A549 (cell line): ENCODE results near the gene ENOX2.

Source experiments
- CEBPB ChIP-seq, 2 experiments: fragments of >200 bp in 1 of 2; sonication (Bioruptor Twin) in 1 of 2; formaldehyde crosslinking in 1 of 2; IDR thresholded peaks; 2 replicates each; pipeline ENCODE4 v1.6.1; 2012 to 2016
- JUN ChIP-seq, 2 experiments: fragments of >200 bp; sonication (Bioruptor Twin); formaldehyde crosslinking; IDR thresholded peaks; 2 replicates in 1 of 2; 3 replicates in 1 of 2; pipeline ENCODE4 v1.6.1; 2016 to 2017
- JUNB ChIP-seq: fragments of >200 bp; sonication (Bioruptor Twin); formaldehyde crosslinking; IDR thresholded peaks from 2 replicates; pipeline ENCODE4 v1.6.1; 2016
- PHF8 ChIP-seq: fragments of 200-600 bp; sonication (generic); IDR thresholded peaks from 2 replicates; pipeline ENCODE4 v1.6.1; 2016; ENCODE audit warnings: low read depth, mild to moderate bottlenecking, antibody characterized with exemption, moderate library complexity, borderline replicate concordance
- TF ChIP-seq, protein P1 (sequence below): IDR thresholded peaks from 2 replicates; pipeline ENCODE4 v1.6.1; 2012
- TF ChIP-seq, protein P2 (sequence below): fragments of >200 bp; sonication (Bioruptor Twin); formaldehyde crosslinking; IDR thresholded peaks from 3 replicates; pipeline ENCODE4 v1.5.1; 2016
- TF ChIP-seq, protein P3 (sequence below): IDR thresholded peaks from 2 replicates; pipeline ENCODE4 v1.6.1; 2012
- TF ChIP-seq, protein P4 (sequence below): fragments of 250-450 bp; sonication (Bioruptor Pico); IDR thresholded peaks from 2 replicates; pipeline ENCODE4 v1.5.0; 2021; ENCODE audit warnings: mild to moderate bottlenecking, moderate library complexity, borderline replicate concordance
- TF ChIP-seq, protein P5 (sequence below): fragments of 200-600 bp; sonication (generic); IDR thresholded peaks from 2 replicates; pipeline ENCODE4 v1.6.1; 2016; ENCODE audit warnings: antibody characterized with exemption, mild to moderate bottlenecking, moderate library complexity

DNA sequence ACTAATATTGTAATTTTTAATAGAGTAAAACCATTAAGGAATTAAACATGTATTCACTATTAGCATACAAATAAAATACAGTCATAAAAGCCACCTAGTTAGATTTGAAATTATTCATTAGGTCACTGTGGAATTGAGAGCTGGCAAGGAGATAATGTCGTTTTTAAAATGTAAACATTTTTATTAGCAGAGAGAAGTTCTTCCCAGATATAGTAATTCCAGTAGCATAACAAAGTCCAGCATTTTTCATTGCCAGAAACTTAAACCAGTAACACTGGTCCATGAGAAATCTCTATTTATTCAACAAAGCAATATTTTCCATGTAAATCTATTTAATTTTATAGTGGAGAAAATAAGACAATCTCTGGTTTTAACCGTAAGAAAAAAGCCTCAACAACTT is 17.5 kb downstream of the ENOX2 start:
- TF ChIP-seq, protein P1, sequence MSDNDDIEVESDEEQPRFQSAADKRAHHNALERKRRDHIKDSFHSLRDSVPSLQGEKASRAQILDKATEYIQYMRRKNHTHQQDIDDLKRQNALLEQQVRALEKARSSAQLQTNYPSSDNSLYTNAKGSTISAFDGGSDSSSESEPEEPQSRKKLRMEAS = no peak
- TF ChIP-seq, protein P2, sequence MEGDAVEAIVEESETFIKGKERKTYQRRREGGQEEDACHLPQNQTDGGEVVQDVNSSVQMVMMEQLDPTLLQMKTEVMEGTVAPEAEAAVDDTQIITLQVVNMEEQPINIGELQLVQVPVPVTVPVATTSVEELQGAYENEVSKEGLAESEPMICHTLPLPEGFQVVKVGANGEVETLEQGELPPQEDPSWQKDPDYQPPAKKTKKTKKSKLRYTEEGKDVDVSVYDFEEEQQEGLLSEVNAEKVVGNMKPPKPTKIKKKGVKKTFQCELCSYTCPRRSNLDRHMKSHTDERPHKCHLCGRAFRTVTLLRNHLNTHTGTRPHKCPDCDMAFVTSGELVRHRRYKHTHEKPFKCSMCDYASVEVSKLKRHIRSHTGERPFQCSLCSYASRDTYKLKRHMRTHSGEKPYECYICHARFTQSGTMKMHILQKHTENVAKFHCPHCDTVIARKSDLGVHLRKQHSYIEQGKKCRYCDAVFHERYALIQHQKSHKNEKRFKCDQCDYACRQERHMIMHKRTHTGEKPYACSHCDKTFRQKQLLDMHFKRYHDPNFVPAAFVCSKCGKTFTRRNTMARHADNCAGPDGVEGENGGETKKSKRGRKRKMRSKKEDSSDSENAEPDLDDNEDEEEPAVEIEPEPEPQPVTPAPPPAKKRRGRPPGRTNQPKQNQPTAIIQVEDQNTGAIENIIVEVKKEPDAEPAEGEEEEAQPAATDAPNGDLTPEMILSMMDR = no peak
- TF ChIP-seq, protein P3, sequence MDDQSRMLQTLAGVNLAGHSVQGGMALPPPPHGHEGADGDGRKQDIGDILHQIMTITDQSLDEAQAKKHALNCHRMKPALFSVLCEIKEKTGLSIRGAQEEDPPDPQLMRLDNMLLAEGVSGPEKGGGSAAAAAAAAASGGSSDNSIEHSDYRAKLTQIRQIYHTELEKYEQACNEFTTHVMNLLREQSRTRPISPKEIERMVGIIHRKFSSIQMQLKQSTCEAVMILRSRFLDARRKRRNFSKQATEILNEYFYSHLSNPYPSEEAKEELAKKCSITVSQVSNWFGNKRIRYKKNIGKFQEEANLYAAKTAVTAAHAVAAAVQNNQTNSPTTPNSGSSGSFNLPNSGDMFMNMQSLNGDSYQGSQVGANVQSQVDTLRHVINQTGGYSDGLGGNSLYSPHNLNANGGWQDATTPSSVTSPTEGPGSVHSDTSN = no peak
- TF ChIP-seq PHF8 = no peak
- TF ChIP-seq JUNB = no peak
- TF ChIP-seq, protein P4, sequence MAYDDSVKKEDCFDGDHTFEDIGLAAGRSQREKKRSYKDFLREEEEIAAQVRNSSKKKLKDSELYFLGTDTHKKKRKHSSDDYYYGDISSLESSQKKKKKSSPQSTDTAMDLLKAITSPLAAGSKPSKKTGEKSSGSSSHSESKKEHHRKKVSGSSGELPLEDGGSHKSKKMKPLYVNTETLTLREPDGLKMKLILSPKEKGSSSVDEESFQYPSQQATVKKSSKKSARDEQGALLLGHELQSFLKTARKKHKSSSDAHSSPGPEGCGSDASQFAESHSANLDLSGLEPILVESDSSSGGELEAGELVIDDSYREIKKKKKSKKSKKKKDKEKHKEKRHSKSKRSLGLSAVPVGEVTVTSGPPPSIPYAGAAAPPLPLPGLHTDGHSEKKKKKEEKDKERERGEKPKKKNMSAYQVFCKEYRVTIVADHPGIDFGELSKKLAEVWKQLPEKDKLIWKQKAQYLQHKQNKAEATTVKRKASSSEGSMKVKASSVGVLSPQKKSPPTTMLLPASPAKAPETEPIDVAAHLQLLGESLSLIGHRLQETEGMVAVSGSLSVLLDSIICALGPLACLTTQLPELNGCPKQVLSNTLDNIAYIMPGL = no peak
- TF ChIP-seq, protein P5, sequence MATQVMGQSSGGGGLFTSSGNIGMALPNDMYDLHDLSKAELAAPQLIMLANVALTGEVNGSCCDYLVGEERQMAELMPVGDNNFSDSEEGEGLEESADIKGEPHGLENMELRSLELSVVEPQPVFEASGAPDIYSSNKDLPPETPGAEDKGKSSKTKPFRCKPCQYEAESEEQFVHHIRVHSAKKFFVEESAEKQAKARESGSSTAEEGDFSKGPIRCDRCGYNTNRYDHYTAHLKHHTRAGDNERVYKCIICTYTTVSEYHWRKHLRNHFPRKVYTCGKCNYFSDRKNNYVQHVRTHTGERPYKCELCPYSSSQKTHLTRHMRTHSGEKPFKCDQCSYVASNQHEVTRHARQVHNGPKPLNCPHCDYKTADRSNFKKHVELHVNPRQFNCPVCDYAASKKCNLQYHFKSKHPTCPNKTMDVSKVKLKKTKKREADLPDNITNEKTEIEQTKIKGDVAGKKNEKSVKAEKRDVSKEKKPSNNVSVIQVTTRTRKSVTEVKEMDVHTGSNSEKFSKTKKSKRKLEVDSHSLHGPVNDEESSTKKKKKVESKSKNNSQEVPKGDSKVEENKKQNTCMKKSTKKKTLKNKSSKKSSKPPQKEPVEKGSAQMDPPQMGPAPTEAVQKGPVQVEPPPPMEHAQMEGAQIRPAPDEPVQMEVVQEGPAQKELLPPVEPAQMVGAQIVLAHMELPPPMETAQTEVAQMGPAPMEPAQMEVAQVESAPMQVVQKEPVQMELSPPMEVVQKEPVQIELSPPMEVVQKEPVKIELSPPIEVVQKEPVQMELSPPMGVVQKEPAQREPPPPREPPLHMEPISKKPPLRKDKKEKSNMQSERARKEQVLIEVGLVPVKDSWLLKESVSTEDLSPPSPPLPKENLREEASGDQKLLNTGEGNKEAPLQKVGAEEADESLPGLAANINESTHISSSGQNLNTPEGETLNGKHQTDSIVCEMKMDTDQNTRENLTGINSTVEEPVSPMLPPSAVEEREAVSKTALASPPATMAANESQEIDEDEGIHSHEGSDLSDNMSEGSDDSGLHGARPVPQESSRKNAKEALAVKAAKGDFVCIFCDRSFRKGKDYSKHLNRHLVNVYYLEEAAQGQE = no peak
- no peak for TF ChIP-seq JUN (IDR thresholded peaks at IDR 0.05)
- TF ChIP-seq CEBPB (IDR thresholded peaks at IDR 0.05) = no peak
